GM10266 (cell line): ENCODE data around the gene HSFY2.
"Not testable (repeated sequence)": the region's sequence is repeated elsewhere in the genome, so short reads cannot be mapped to it uniquely, and the experiment has no call there.

Experiments
- DNase-seq: peaks from one replicate; pipeline ENCODE4 v3.0.0; 2012; ENCODE audit errors: extremely low spot score

The HSFY2 gene

GRCh38 chrY:18773635-18774034 lies at the start of gene HSFY2:
Gene HSFY2 (minus strand): TSS chrY:18773735. CDS start chrY:18773618, 117 bp downstream.
- not testable (repeated sequence) for DNase-seq

- DNase-seq: not testable (repeated sequence)
Observed at GRCh38 chrY:18815751-18816150, 42.2 kb upstream of the HSFY2 start.

GRCh38 chrY:18788757-18789406 lies 15.3 kb upstream of the HSFY2 start:
- DNase-seq: not testable (repeated sequence)

- not testable (repeated sequence) for DNase-seq
Observed at GRCh38 chrY:18754077-18754476, 19.5 kb downstream of the HSFY2 start.

GRCh38 chrY:18753133-18753815 lies 20.3 kb downstream of the HSFY2 start:
- not testable (repeated sequence) for DNase-seq

GRCh38 chrY:18723714-18724113 lies 49.8 kb downstream of the HSFY2 start:
- DNase-seq: not testable (repeated sequence)
